Uterus (tissue), 2 donors: ENCODE data around the gene PLXNA4.

Experiments
- POLR2A ChIP-seq, 2 donors: fragments of 450-650 bp; IDR thresholded peaks; one replicate each; pipeline ENCODE4 v1.6.1; 2016; ENCODE audit warnings: antibody characterized with exemption in 2 of 2, mild to moderate bottlenecking in 1 of 2, moderate library complexity in 1 of 2
- TF ChIP-seq, protein P1 (sequence below), 4 experiments: fragments of 200-600 bp in 2 of 4; fragments of 450-650 bp in 2 of 4; sonication (generic) in 2 of 4; IDR thresholded peaks; one replicate each; pipeline ENCODE4 v1.5.1; 2016 to 2019; ENCODE audit warnings: antibody characterized with exemption in 4 of 4, mild to moderate bottlenecking in 2 of 4, moderate library complexity in 1 of 4

DNA sequence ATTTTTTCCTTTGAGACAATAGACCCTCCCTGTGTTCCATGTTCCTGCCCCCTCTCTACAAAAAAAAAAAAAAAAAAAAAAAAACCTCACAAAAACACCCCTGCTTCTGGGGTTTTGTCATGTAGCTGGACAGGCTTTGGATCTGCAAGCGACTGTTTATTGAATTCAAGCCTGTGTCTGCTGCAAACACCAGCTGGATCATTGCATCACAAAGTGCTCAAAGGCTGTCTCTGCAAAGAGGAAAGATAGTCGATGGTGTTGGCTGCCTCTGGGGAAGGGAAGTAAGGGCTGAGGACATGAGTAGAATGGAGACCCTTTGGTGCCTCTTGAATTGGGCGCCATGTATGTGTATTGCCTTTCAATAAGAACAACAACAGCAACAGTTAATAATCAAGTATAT lies 471.2 kb downstream of the PLXNA4 start:
- TF ChIP-seq, protein P1, sequence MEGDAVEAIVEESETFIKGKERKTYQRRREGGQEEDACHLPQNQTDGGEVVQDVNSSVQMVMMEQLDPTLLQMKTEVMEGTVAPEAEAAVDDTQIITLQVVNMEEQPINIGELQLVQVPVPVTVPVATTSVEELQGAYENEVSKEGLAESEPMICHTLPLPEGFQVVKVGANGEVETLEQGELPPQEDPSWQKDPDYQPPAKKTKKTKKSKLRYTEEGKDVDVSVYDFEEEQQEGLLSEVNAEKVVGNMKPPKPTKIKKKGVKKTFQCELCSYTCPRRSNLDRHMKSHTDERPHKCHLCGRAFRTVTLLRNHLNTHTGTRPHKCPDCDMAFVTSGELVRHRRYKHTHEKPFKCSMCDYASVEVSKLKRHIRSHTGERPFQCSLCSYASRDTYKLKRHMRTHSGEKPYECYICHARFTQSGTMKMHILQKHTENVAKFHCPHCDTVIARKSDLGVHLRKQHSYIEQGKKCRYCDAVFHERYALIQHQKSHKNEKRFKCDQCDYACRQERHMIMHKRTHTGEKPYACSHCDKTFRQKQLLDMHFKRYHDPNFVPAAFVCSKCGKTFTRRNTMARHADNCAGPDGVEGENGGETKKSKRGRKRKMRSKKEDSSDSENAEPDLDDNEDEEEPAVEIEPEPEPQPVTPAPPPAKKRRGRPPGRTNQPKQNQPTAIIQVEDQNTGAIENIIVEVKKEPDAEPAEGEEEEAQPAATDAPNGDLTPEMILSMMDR (IDR thresholded peaks at IDR 0.05): no peak
- no peak for TF ChIP-seq POLR2A (IDR thresholded peaks at IDR 0.05)
